ENCODE results near the gene SLC25A24. TPM values are rescaled to one million over a fixed set of nuclear protein-coding genes. Genes with fewer than 3 reads are reported as not detected.

SLC25A24 gene
- total and polyA plus RNA-seq, 2 of the 13 experiments (the other 11 are each of a cell fraction or from before 2014, with no cell fraction given), result 8.0 to 12.4 TPM

DNA sequence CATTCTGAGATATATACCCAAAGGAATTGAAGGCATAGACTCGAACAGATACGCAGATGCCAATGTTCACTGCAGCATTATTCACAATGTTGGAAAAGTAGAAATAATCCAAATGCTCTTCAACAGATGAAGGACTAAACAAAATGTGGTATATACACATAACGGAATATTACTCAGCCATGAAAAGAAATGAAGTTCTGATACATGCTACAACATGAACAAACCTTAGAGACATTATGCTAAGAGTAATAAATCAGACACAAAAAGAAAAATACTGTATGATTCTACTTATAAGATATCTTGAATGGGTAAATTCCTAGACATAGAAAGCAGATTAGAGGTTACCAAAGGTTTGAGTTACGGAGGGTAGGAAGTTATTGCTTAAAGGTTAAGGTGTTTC, 57.9 kb downstream of the SLC25A24 start:
- Histone ChIP-seq H3K4me2 (ENCODE audit: low read depth, low read length) (no peak overlapping the region), H3K36me3 (replicated peaks in 1 of 2; ENCODE audit: control insufficient read depth in 1 of 2, insufficient read depth in 2 of 2, low read length in 2 of 2) (0 out of 5 replicates have a peak, but pooled peaks cover 0 to 7% of the 10 kb centered on the region in 2 experiments), H2AFZ (ENCODE audit: low read length) (no peak overlapping the region), H3K9me3 (ENCODE audit: low read length) (no peaks in the 10 kb centered on the region), H4K20me1 (ENCODE audit: insufficient read depth, low read length) (no peaks in the 10 kb centered on the region), H3K4me3 (replicated peaks in 1 of 3; ENCODE audit: insufficient read depth in 1 of 3, low read depth in 2 of 3, low read length in 3 of 3) (no peak overlapping the region), H3K27me3 (ENCODE audit: control insufficient read depth in 1 of 2, insufficient read depth in 2 of 2, low read length in 2 of 2) (no peaks in the 10 kb centered on the region), H3K9ac (ENCODE audit: insufficient read depth, low read depth, low read length) (no peak overlapping the region), H3K79me2 (ENCODE audit: insufficient read depth, low read length) (no peaks in the 10 kb centered on the region), H3K4me1 (ENCODE audit: insufficient read depth, low read length) (no peaks in the 10 kb centered on the region), H3K27ac (ENCODE audit: extremely low read length, insufficient read depth, low read length) (no peak overlapping the region)
- CTCF ChIA-PET (ENCODE audit: low intra/inter-chr PET ratio, low total read pairs), result no interaction called here
- POLR2A ChIA-PET, result no interaction called here
- FAIRE-seq (no peak), ATAC-seq (no peak), DNase-seq (ENCODE audit: low spot score) (no peak)
- intact Hi-C loops (cut with micrococcal nuclease; ENCODE audit: unreplicated experiment), result no loop called here
- in situ Hi-C loops (cut with HindIII; ENCODE audit: extremely low pct_ligation_motif_present, low pct_unique_long_range_greater_than_20kb), result no loop called here
- no TSS peak for BruUV-seq (replicated peaks)
- WGBS (ENCODE audit: low lambda C conversion rate), result 58% methylated on average over 4 of the region's 4 CpGs
- TF ChIP-seq NFIB (CRISPR knock-in tag; IDR thresholded peaks at IDR 0.05; ENCODE audit: borderline replicate concordance), result no peak
- TF ChIP-seq, protein P1, sequence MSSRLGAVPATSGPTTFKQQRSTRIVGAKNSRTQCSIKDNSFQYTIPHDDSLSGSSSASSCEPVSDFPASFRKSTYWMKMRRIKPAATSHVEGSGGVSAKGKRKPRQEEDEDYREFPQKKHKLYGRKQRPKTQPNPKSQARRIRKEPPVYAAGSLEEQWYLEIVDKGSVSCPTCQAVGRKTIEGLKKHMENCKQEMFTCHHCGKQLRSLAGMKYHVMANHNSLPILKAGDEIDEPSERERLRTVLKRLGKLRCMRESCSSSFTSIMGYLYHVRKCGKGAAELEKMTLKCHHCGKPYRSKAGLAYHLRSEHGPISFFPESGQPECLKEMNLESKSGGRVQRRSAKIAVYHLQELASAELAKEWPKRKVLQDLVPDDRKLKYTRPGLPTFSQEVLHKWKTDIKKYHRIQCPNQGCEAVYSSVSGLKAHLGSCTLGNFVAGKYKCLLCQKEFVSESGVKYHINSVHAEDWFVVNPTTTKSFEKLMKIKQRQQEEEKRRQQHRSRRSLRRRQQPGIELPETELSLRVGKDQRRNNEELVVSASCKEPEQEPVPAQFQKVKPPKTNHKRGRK (CRISPR knock-in tag; IDR thresholded peaks at IDR 0.05), result no peak
- no peak for TF ChIP-seq ZNF773 (CRISPR knock-in tag; IDR thresholded peaks at IDR 0.05; ENCODE audit: borderline replicate concordance)
- TF ChIP-seq, protein P2, sequence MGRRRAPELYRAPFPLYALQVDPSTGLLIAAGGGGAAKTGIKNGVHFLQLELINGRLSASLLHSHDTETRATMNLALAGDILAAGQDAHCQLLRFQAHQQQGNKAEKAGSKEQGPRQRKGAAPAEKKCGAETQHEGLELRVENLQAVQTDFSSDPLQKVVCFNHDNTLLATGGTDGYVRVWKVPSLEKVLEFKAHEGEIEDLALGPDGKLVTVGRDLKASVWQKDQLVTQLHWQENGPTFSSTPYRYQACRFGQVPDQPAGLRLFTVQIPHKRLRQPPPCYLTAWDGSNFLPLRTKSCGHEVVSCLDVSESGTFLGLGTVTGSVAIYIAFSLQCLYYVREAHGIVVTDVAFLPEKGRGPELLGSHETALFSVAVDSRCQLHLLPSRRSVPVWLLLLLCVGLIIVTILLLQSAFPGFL (CRISPR knock-in tag; IDR thresholded peaks at IDR 0.05), result no peak
- TF ChIP-seq NFRKB (IDR thresholded peaks at IDR 0.05), result no peak
- TF ChIP-seq JUNB (CRISPR knock-in tag; IDR thresholded peaks at IDR 0.05; ENCODE audit: borderline replicate concordance), result no peak
- no peak for TF ChIP-seq SOX13 (IDR thresholded peaks at IDR 0.05)
- TF ChIP-seq SOX13 (CRISPR knock-in tag; conservative IDR thresholded peaks at IDR 0.05 in 1 of 2, IDR thresholded peaks at IDR 0.05 in 1 of 2), result no peak
- TF ChIP-seq NRL (CRISPR knock-in tag; IDR thresholded peaks at IDR 0.05; ENCODE audit: borderline replicate concordance), result no peak
- no peak for TF ChIP-seq HDAC2 (CRISPR knock-in tag; IDR thresholded peaks at IDR 0.05)
- TF ChIP-seq, protein P3, sequence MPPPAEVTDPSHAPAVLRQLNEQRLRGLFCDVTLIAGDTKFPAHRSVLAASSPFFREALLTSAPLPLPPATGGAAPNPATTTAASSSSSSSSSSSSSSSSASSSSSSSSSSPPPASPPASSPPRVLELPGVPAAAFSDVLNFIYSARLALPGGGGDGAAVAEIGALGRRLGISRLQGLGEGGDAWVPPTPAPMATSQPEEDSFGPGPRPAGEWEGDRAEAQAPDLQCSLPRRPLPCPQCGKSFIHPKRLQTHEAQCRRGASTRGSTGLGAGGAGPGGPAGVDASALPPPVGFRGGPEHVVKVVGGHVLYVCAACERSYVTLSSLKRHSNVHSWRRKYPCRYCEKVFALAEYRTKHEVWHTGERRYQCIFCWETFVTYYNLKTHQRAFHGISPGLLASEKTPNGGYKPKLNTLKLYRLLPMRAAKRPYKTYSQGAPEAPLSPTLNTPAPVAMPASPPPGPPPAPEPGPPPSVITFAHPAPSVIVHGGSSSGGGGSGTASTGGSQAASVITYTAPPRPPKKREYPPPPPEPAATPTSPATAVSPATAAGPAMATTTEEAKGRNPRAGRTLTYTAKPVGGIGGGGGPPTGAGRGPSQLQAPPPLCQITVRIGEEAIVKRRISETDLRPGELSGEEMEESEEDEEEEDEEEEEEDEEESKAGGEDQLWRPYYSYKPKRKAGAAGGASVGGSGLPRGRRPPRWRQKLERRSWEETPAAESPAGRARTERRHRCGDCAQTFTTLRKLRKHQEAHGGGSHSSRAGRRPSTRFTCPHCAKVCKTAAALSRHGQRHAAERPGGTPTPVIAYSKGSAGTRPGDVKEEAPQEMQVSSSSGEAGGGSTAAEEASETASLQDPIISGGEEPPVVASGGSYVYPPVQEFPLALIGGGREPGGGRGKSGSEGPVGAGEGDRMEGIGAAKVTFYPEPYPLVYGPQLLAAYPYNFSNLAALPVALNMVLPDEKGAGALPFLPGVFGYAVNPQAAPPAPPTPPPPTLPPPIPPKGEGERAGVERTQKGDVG (CRISPR knock-in tag; IDR thresholded peaks at IDR 0.05; ENCODE audit: borderline replicate concordance), result no peak
- TF ChIP-seq ZKSCAN8 (CRISPR knock-in tag; IDR thresholded peaks at IDR 0.05; ENCODE audit: borderline replicate concordance), result no peak
- TF ChIP-seq ELF1 (CRISPR knock-in tag; IDR thresholded peaks at IDR 0.05), result no peak
- TF ChIP-seq AHR (CRISPR knock-in tag; IDR thresholded peaks at IDR 0.05), result no peak

Data from HepG2 (cell line).